Measurements from ENCODE around the gene MMP24. TPM values are rescaled to one million over a fixed set of nuclear protein-coding genes. Genes with fewer than 3 reads are reported as not detected.

The MMP24 gene
- total RNA-seq, 2 experiments from 2014 or later, result not detected

DNA sequence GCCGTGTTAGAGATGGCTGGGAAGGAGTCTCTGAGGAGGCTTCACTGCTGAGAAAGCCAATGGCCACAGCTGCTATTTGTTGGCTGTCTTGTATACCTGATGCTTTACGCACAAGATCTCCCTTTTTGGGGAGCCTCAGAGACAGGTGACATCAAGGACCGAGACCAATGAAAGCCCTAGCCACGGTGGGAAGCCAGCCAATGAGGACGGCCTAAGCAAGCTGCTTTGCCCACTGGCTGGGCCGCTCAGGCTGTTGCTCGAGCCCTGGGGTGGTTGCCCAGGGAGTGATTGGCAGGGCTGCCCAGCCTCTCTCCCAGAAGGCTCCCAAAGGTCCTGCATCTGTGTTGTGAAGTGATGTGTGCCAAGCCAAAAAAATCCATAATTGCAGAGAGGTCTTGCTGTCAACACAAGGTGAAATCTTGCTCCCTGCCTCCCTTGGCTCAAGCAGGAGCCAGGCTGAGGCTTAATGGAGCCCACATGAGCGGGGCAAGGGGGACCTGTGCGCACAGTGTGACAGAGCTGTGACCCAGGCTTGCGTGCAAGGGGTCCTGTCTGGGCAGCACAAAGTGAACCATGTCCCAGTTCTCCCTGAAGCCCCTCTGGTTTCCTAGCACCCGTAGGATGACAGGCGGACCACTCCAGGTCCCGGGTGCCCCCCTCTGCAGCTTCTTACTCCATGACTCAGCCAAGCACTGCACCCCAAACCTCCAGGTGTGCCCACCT lies 47.1 kb downstream of the MMP24 start:
- TF ChIP-seq EZH2phosphoT487 (IDR thresholded peaks at IDR 0.05; ENCODE audit: borderline replicate concordance, low read depth, low read length), result no peak
- TF ChIP-seq, protein P1, sequence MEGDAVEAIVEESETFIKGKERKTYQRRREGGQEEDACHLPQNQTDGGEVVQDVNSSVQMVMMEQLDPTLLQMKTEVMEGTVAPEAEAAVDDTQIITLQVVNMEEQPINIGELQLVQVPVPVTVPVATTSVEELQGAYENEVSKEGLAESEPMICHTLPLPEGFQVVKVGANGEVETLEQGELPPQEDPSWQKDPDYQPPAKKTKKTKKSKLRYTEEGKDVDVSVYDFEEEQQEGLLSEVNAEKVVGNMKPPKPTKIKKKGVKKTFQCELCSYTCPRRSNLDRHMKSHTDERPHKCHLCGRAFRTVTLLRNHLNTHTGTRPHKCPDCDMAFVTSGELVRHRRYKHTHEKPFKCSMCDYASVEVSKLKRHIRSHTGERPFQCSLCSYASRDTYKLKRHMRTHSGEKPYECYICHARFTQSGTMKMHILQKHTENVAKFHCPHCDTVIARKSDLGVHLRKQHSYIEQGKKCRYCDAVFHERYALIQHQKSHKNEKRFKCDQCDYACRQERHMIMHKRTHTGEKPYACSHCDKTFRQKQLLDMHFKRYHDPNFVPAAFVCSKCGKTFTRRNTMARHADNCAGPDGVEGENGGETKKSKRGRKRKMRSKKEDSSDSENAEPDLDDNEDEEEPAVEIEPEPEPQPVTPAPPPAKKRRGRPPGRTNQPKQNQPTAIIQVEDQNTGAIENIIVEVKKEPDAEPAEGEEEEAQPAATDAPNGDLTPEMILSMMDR (conservative IDR thresholded peaks at IDR 0.05; ENCODE audit: low read length), result no peak
- H3K27ac ChIP-seq (ENCODE audit: low read depth, low read length, poor library complexity, severe bottlenecking), result no peak overlapping the region
- H3K4me3 ChIP-seq (ENCODE audit: low read depth, low read length, poor library complexity, severe bottlenecking), result no peak overlapping the region
- H4K20me1 ChIP-seq (ENCODE audit: insufficient read depth, low read length), result no peaks in the 10 kb centered on the region
- POLR2A ChIA-PET, result no interaction called here
- H3K79me2 ChIP-seq (ENCODE audit: insufficient read depth, low read depth, low read length), result peaks cover 9% of the 10 kb centered on the region; the same call in 1 of the 2 replicates
- BruUV-seq (replicated peaks), result no TSS peak
- no peaks in the 10 kb centered on the region for H3K9me3 ChIP-seq (ENCODE audit: low read length)
- no peak overlapping the region for H2AFZ ChIP-seq (ENCODE audit: low read length)
- CTCF ChIA-PET (ENCODE audit: unreplicated experiment), result no interaction called here
- intact Hi-C loops (cut with micrococcal nuclease; ENCODE audit: unreplicated experiment), result loop anchor here (10.0 kb wide), 1 partner anchor 399 kb away; the partner anchor contains the start of genes ACSS2 and GGT7
- H3K9me2 ChIP-seq (ENCODE audit: insufficient read depth, low read length), result no peaks in the 10 kb centered on the region
- H3K36me3 ChIP-seq (ENCODE audit: insufficient read depth, low read length), result peaks cover 18% of the 10 kb centered on the region
- peaks cover 14% of the 10 kb centered on the region for H3K4me1 ChIP-seq (ENCODE audit: insufficient read depth, low read length, poor library complexity, severe bottlenecking)
- H3K4me2 ChIP-seq (ENCODE audit: low read length), result no peak overlapping the region
- DNase-seq (ENCODE audit: low spot score), result peak; percentile 28

DNA sequence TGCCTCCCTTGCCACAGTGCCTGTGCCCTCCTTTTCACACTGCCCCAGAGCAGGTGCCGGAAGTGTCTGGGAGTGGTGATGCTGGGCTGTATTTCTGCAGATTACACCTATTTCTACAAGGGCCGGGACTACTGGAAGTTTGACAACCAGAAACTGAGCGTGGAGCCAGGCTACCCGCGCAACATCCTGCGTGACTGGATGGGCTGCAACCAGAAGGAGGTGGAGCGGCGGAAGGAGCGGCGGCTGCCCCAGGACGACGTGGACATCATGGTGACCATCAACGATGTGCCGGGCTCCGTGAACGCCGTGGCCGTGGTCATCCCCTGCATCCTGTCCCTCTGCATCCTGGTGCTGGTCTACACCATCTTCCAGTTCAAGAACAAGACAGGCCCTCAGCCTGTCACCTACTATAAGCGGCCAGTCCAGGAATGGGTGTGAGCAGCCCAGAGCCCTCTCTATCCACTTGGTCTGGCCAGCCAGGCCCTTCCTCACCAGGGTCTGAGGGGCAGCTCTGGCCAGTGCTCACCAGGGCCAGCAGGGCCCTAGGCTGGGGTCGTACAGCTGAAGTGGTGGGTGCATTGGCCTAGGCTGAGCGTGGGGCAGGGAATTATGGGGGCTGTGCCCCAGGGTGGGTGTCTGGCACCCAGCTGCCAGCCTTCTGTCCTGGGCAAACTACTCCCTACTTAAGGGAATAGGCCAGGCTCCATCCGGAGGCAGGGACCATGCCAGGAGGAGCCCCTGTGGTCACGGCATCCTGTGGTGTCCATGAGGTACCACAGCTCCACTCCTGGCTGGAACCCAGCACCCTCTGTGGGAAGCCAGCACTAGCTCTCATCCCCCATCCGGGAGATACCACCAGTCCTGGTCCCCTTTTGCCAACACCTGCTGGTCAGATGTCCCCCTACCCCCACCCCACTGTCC lies 47.9 kb downstream of the MMP24 start:
- Histone ChIP-seq H3K9me2 (ENCODE audit: insufficient read depth, low read length) (no peaks in the 10 kb centered on the region), H3K9me3 (ENCODE audit: low read length) (no peaks in the 10 kb centered on the region), H3K36me3 (ENCODE audit: insufficient read depth, low read length) (peaks cover 26% of the 10 kb centered on the region), H3K27ac (ENCODE audit: low read depth, low read length, poor library complexity, severe bottlenecking) (no peak overlapping the region), H3K4me1 (ENCODE audit: insufficient read depth, low read length, poor library complexity, severe bottlenecking) (peaks cover 16% of the 10 kb centered on the region), H3K4me2 (ENCODE audit: low read length) (no peak overlapping the region), H2AFZ (ENCODE audit: low read length) (no peak overlapping the region), H4K20me1 (ENCODE audit: insufficient read depth, low read length) (no peaks in the 10 kb centered on the region), H3K4me3 (ENCODE audit: low read depth, low read length, poor library complexity, severe bottlenecking) (no peak overlapping the region), H3K79me2 (ENCODE audit: insufficient read depth, low read depth, low read length) (peaks cover 9% of the 10 kb centered on the region; the same call in 1 of the 2 replicates)
- DNase-seq (ENCODE audit: low spot score), result no peak
- TF ChIP-seq, protein P1 (conservative IDR thresholded peaks at IDR 0.05; ENCODE audit: low read length), result no peak
- BruUV-seq (replicated peaks), result no TSS peak
- ChIA-PET POLR2A (no interaction called here), CTCF (ENCODE audit: unreplicated experiment) (no interaction called here)
- intact Hi-C loops (cut with micrococcal nuclease; ENCODE audit: unreplicated experiment), result loop anchor here (10.0 kb wide), 1 partner anchor 400 kb away; the partner anchor contains the start of genes ACSS2 and GGT7
